Tibial nerve (tissue), 4 donors: ENCODE measurements around the gene KIRREL1. TPM values are rescaled to one million over a fixed set of nuclear protein-coding genes. Genes with fewer than 3 reads are reported as not detected.

Experiments
- DNase-seq, 2 donors: peaks; one replicate each; pipeline ENCODE4 v3.0.0-alpha.2; 2019; ENCODE audit warnings: low spot score in 2 of 2
- H3K27ac ChIP-seq, 4 donors: fragments of 200-600 bp; sonication (generic) in 3 of 4; one replicate each; pipeline ENCODE4 v1.5.1; 2017 to 2019; ENCODE audit warnings: mild to moderate bottlenecking in 1 of 4
- H3K27me3 ChIP-seq, 2 donors: fragments of 200-600 bp; sonication (generic) in 1 of 2; one replicate each; pipeline versions ENCODE4 v1.5.1 to v1.6.0; 2017 to 2019
- H3K36me3 ChIP-seq, 3 donors: fragments of 200-600 bp; sonication (generic); one replicate each; pipeline ENCODE4 v1.5.1; 2018 to 2019
- H3K4me1 ChIP-seq, 4 donors: fragments of 200-600 bp; sonication (generic) in 3 of 4; one replicate each; pipeline ENCODE4 v1.5.1; 2017 to 2019
- H3K4me3 ChIP-seq, 4 donors: fragments of 200-600 bp; sonication (generic) in 3 of 4; one replicate each; pipeline ENCODE4 v1.5.1; 2017 to 2019; ENCODE audit warnings: mild to moderate bottlenecking in 1 of 4, moderate library complexity in 1 of 4
- H3K9me3 ChIP-seq, 4 donors: fragments of 200-600 bp; sonication (generic) in 3 of 4; one replicate each; pipeline ENCODE4 v1.5.1; 2017 to 2019
- EP300 ChIP-seq, 2 donors: sonication (generic); formaldehyde crosslinking; IDR thresholded peaks; one replicate each; pipeline ENCODE4 v1.6.1; 2017; ENCODE audit warnings: antibody characterized with exemption in 2 of 2, mild to moderate bottlenecking in 1 of 2
- POLR2A ChIP-seq, 2 donors: fragments of 450-650 bp; IDR thresholded peaks; one replicate each; pipeline ENCODE4 v1.6.1; 2017; ENCODE audit warnings: antibody characterized with exemption in 2 of 2, mild to moderate bottlenecking in 2 of 2, moderate library complexity in 2 of 2
- WGBS, 2 donors: methylation state at CpG; one replicate each; pipeline ENCODE4 v1.1.5; 2018; 5-methylcytosine and 5-hydroxymethylcytosine counted together
- total RNA-seq, 4 donors: library from RNA; depleted of rRNA; stranded (reverse); fragments of >200 nt; gene quantifications; one replicate each; pipeline ENCODE4 v1.1.0, GENCODE V29; 2016
- TF ChIP-seq, protein P1 (sequence below), 5 experiments: fragments of 200-600 bp in 3 of 5; fragments of 450-650 bp in 2 of 5; sonication (generic) in 3 of 5; IDR thresholded peaks; one replicate each; pipeline ENCODE4 v1.5.1; 2016 to 2019; ENCODE audit warnings: antibody characterized with exemption in 5 of 5, mild to moderate bottlenecking in 3 of 5, moderate library complexity in 2 of 5

Gene KIRREL1
- total RNA-seq, 4 donors from 2014 or later = 47.1 to 60.6 (median 50.7) TPM

DNA sequence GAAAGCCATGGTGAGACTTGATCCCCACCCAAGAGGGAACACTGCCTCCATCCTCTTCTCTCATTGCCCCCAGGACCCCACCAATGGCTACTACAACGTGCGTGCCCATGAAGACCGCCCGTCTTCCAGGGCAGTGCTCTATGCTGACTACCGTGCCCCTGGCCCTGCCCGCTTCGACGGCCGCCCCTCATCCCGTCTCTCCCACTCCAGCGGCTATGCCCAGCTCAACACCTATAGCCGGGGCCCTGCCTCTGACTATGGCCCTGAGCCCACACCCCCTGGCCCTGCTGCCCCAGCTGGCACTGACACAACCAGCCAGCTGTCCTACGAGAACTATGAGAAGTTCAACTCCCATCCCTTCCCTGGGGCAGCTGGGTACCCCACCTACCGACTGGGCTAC, 101.1 kb downstream of the KIRREL1 start:
- Histone ChIP-seq H3K27ac (no peak overlapping the region), H3K4me3 (no peak overlapping the region), H3K4me1 (peaks cover 0 to 14% (median 0%) of the 10 kb centered on the region in 4 donors), H3K36me3 (peaks cover 0 to 72% (median 0%) of the 10 kb centered on the region in 3 donors), H3K27me3 (no peaks in the 10 kb centered on the region), H3K9me3 (no peaks in the 10 kb centered on the region)
- no peak for DNase-seq
- TF ChIP-seq, protein P1, sequence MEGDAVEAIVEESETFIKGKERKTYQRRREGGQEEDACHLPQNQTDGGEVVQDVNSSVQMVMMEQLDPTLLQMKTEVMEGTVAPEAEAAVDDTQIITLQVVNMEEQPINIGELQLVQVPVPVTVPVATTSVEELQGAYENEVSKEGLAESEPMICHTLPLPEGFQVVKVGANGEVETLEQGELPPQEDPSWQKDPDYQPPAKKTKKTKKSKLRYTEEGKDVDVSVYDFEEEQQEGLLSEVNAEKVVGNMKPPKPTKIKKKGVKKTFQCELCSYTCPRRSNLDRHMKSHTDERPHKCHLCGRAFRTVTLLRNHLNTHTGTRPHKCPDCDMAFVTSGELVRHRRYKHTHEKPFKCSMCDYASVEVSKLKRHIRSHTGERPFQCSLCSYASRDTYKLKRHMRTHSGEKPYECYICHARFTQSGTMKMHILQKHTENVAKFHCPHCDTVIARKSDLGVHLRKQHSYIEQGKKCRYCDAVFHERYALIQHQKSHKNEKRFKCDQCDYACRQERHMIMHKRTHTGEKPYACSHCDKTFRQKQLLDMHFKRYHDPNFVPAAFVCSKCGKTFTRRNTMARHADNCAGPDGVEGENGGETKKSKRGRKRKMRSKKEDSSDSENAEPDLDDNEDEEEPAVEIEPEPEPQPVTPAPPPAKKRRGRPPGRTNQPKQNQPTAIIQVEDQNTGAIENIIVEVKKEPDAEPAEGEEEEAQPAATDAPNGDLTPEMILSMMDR (IDR thresholded peaks at IDR 0.05) = no peak
- TF ChIP-seq POLR2A (IDR thresholded peaks at IDR 0.05) = no peak
- TF ChIP-seq EP300 (IDR thresholded peaks at IDR 0.05) = no peak
- WGBS, 2 donors = 86 to 92% methylated on average over 13 to 14 of the region's 14 CpGs

DNA sequence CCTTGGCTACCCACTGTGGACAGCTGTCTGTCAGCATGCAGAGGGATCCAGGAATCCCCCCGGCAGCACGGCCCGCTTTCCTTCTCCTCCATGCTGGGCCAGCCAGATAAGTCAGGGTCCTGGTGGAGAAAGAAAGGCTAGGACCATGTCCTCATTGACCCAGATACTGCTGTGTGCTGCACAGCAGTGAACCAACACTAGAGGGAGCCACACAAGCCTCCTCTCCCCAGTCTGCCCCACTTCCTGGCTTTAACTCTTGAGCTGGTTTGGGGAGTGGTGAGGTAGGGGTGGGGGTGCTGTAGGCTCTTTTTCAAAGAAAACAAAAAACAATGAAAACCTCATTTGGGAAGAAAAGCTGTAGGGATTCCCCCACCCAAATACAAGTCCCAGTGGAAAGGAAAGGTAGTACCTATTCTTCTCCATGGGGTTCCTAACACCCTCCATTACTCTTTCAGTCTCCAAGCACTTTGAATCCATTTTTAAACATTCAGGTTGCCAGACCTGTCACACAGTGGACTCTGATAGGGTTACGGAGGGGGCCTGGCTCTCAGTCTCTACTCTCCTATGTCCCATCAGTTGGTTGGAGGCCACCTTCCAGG, 102.4 kb downstream of the KIRREL1 start:
- Histone ChIP-seq H3K4me3 (no peak overlapping the region), H3K36me3 (peaks cover 0 to 59% (median 0%) of the 10 kb centered on the region in 3 donors), H3K27me3 (no peaks in the 10 kb centered on the region), H3K27ac (no peak overlapping the region), H3K9me3 (no peaks in the 10 kb centered on the region), H3K4me1 (peaks cover 0 to 26% (median 0%) of the 10 kb centered on the region in 4 donors)
- peak in 1 of 2 donors; percentile 29 for DNase-seq
- WGBS, 2 donors = 82 to 95% methylated on average over 4 of the region's 4 CpGs
- no peak for TF ChIP-seq EP300 (IDR thresholded peaks at IDR 0.05)
- TF ChIP-seq, protein P1 (IDR thresholded peaks at IDR 0.05) = peak; percentile 41 to 64 (median 55)

DNA sequence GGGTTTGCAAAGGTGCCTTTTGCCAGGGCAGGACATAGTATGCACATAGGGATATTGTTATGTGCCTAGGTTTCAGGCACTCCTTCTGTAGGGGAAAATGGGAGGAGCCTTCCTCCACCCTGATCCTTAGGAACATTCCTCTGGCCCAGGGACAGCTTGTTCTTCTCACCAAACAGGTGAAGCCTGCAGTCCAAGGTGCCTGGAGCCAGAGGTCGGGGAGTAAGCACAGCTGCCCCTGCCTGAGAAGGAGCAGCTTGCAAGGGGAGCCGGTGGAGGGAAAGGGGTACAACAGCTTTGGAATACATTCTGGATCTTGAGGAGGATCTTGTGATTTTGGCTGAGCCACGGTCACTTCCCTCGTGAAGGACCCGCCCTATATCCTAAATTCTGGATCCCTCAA, 104.8 kb downstream of the KIRREL1 start:
- Histone ChIP-seq H3K9me3 (no peaks in the 10 kb centered on the region), H3K27ac (peak overlapping the region in 1 of 4 donors; percentile 0), H3K4me3 (no peak overlapping the region), H3K27me3 (no peaks in the 10 kb centered on the region), H3K36me3 (peaks cover 0 to 35% (median 0%) of the 10 kb centered on the region in 3 donors), H3K4me1 (peaks cover 0 to 39% (median 0%) of the 10 kb centered on the region in 4 donors)
- DNase-seq = no peak
- WGBS, 2 donors = 66 to 76% methylated on average over 5 of the region's 5 CpGs
- TF ChIP-seq, protein P1 (IDR thresholded peaks at IDR 0.05) = no peak
- no peak for TF ChIP-seq POLR2A (IDR thresholded peaks at IDR 0.05)
- no peak for TF ChIP-seq EP300 (IDR thresholded peaks at IDR 0.05)

DNA sequence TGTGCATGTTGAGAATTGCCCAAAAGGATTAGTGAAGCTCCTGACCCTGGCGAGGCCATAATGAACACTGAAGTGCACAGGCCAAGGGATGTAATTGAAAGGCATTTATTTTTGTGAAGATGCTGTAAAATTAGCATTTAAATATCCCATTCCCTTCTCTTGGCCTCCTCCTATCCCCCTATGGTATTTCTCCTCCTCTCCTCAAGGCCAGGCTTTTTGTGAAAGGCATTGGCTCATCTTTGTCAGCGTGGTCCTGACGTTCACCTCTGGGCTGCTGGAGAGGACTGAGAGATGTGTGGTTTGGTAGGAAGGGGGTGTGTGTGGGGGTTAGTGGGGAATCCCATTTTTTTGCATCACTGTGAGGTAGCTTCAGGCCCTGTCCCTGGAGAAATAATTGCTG, 105.7 kb downstream of the KIRREL1 start:
- no peaks in the 10 kb centered on the region for H3K9me3 ChIP-seq
- peaks cover 0 to 39% (median 0%) of the 10 kb centered on the region in 4 donors for H3K4me1 ChIP-seq
- H3K36me3 ChIP-seq = peaks cover 0 to 26% (median 0%) of the 10 kb centered on the region in 3 donors
- H3K4me3 ChIP-seq = no peak overlapping the region
- TF ChIP-seq, protein P1 (IDR thresholded peaks at IDR 0.05) = no peak
- TF ChIP-seq EP300 (IDR thresholded peaks at IDR 0.05) = no peak
- TF ChIP-seq POLR2A (IDR thresholded peaks at IDR 0.05) = no peak
- 62 to 70% methylated on average over 3 of the region's 3 CpGs for WGBS, 2 donors
- H3K27me3 ChIP-seq = no peaks in the 10 kb centered on the region
- no peak overlapping the region for H3K27ac ChIP-seq
- DNase-seq = no peak

DNA sequence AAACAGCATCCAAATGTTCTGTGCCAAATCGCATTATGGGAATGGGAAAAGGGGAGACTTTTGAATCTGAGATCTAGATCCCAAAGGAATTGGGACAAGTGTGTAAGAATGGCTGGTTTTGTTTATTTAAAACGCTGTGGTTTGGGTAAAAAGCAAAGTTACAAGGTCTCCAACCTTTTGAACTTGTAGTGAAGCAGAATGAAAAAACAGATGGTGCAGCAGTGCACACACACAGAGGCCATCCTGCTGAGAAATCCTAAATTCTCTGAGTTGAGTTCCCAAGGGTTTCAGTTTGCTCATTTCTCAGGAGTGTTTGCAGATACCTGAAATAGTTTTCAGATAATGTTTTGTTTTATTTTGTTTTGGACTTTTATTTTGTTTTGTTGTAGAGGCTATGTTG, 107.1 kb downstream of the KIRREL1 start:
- WGBS, 2 donors = 31 to 34% methylated on average over 2 of the region's 2 CpGs

More for the DNA sequence above, 107.1 kb downstream of the KIRREL1 start:
- no peaks in the 10 kb centered on the region for H3K27me3 ChIP-seq
- no peak for DNase-seq
- H3K9me3 ChIP-seq = no peaks in the 10 kb centered on the region
- no peak for TF ChIP-seq POLR2A (IDR thresholded peaks at IDR 0.05)
- no peak for TF ChIP-seq EP300 (IDR thresholded peaks at IDR 0.05)
- TF ChIP-seq, protein P1 (IDR thresholded peaks at IDR 0.05) = no peak
- peaks cover 0 to 13% (median 0%) of the 10 kb centered on the region in 3 donors for H3K36me3 ChIP-seq
- H3K4me1 ChIP-seq = peaks cover 0 to 39% (median 0%) of the 10 kb centered on the region in 4 donors
- H3K27ac ChIP-seq = no peak overlapping the region
- H3K4me3 ChIP-seq = no peak overlapping the region
